GM13977 (cell line): Measurements from ENCODE around the gene PIGM.
A peak's percentile ranks its signal among the peaks of the same experiment; 100 is the strongest.

Experiments used
- DNase-seq: peaks from one replicate; pipeline ENCODE4 v3.0.0; 2012; ENCODE audit warnings: low spot score
- CTCF ChIP-seq: IDR thresholded peaks from 2 replicates; pipeline ENCODE4 v1.5.1; 2012; ENCODE audit warnings: mild to moderate bottlenecking, control low read depth; ENCODE audit not compliant: insufficient read depth; ENCODE audit errors: extremely low read depth, missing control alignments
- in situ Hi-C: fragments of 300-500 bp; cut with MboI; formaldehyde crosslinking; loops from one replicate; pipeline ENCODE4 v1.12.0; 2022; ENCODE audit warnings: low sequenced_read_pairs, low pct_unique_long_range_greater_than_20kb, mixed read lengths, inconsistent platforms; ENCODE audit not compliant: unreplicated experiment

PIGM gene

GRCh38 chr1:160031365-160032164 is at the start of gene PIGM:
Gene PIGM, minus strand, starts transcription at chr1:160031990. Its CDS starts 251 bp downstream, at chr1:160031739.
- no peak for TF ChIP-seq CTCF
- DNase-seq: peak; percentile 89
- in situ Hi-C loops: no loop called here

DNA sequence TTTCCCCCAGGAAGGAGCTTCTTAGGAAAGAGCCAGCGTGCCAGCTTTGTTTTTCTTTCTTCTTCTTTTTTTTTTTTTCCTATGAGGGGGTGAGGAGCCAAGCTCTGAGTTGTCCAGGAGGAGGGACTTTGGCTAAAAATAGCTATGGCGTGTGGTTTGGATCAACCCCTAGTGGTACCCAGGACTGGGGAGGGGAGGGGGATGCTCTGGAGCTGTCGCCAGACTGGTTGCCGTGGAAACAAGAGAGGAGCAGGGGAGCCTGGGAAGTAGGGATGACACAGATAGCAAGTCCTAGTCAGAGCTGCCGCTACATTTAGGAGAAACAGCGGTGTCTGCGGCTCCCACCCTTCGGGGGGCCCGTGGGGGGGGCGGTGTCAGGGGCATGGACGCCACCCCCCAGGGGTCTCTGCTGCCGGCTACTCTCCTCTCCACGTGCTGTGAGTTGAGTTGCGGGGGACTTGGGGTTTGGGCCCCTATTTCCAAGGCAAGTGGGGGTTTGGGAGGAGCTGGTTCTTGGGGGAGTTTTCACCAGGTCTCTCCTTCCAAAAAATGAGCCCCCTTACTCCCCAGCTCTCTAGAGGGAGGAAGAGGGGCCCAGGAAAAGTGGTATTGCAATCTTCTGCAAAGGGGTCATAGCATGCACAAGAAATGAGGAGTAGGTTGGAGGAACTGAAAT is 49.6 kb upstream of the PIGM start, which contains the start of gene KCNJ9:
Gene KCNJ9 (plus strand): TSS at position 278 of the 676 bp plus-strand sequence. CDS start 2,493 bp downstream, outside the sequence.
- no peak for DNase-seq
- in situ Hi-C loops: loop anchor here (5.0 kb wide), 1 partner anchor 34 kb away; no protein-coding TSS in a partner anchor

GRCh38 chr1:160080381-160081100 is 48.8 kb upstream of the PIGM start:
- in situ Hi-C loops: loop anchor here (5.0 kb wide), 1 partner anchor 33 kb away; no protein-coding TSS in a partner anchor

More for the DNA sequence above, 49.6 kb upstream of the PIGM start, which contains the start of gene KCNJ9:
- TF ChIP-seq CTCF: no peak

GRCh38 chr1:160079448-160079847 is 47.7 kb upstream of the PIGM start:
- in situ Hi-C loops: no loop called here
- TF ChIP-seq CTCF: no peak
- DNase-seq: no peak

More at GRCh38 chr1:160080381-160081100, 48.8 kb upstream of the PIGM start:
- TF ChIP-seq CTCF: no peak
- DNase-seq: no peak

DNA sequence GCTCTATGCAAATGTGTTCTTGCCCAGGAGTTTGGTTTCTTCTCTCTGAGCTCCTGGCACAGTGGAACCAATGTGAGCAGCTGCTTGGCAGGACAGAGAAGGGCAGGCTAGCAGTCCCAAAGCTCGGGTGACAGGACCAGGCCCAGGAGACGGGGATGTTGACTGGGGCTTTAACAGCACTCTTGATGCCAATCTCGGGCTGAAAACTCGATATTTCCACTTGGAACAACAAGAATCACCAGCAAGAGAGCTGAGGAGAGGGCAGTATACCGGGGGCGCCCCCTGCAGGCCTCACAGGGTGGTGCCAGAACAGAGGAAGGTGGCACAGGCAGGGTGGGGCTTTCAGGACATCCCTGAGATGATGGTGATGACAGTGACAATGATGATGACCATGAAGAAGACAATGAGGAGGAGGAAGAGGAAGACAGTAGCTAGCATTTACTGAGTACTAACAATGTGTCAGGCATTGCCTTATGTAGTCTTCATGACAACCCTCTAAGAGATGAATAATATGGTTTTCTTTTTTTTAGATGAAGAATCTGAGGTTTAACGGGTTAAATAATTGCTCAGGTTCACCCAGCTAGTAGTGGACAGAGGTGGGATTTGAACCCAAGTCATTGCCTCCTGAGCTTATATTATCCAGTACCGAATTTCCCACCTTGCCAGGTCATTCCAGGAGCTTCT is 46.9 kb upstream of the PIGM start:
- peak; percentile 77 for DNase-seq
- TF ChIP-seq CTCF: peak; percentile 89
- in situ Hi-C loops: no loop called here
